Thyroid gland (tissue), 4 donors: Measurements from ENCODE around the gene SULT1B1. TPM values are rescaled to one million over a fixed set of nuclear protein-coding genes. Genes with fewer than 3 reads are reported as not detected.

ENCODE experiments used
- DNase-seq, 2 donors: peaks; one replicate each; pipeline ENCODE4 v3.0.0-alpha.2; 2019
- H3K27ac ChIP-seq, 3 donors: fragments of 200-600 bp; sonication (generic); 1 replicate in 2 of 3; 2 replicates in 1 of 3; pipeline ENCODE4 v1.5.1; 2016 to 2019; ENCODE audit warnings: mild to moderate bottlenecking in 1 of 3, moderate library complexity in 1 of 3
- H3K27me3 ChIP-seq: fragments of 200-600 bp; sonication (generic); one replicate; pipeline ENCODE4 v1.5.1; 2019
- H3K36me3 ChIP-seq, 2 donors: fragments of 200-600 bp; sonication (generic); one replicate each; pipeline ENCODE4 v1.5.1; 2016 to 2019
- H3K4me1 ChIP-seq, 2 donors: fragments of 200-600 bp; sonication (generic); one replicate each; pipeline ENCODE4 v1.5.1; 2017 to 2019
- H3K4me3 ChIP-seq, 3 donors: fragments of 200-600 bp; sonication (generic); replicated peaks in 1 of 3; 1 replicate in 2 of 3; 2 replicates in 1 of 3; pipeline ENCODE4 v1.5.1; 2016; ENCODE audit warnings: mild to moderate bottlenecking in 1 of 3
- H3K9me3 ChIP-seq: fragments of 200-600 bp; sonication (generic); one replicate; pipeline ENCODE4 v1.5.1; 2017
- POLR2A ChIP-seq, 2 donors: fragments of 450-650 bp; IDR thresholded peaks; one replicate each; pipeline ENCODE4 v1.6.1; 2017; ENCODE audit warnings: antibody characterized with exemption in 2 of 2, mild to moderate bottlenecking in 2 of 2, moderate library complexity in 1 of 2
- WGBS, 2 donors: methylation state at CpG; one replicate each; pipeline ENCODE4 v1.1.5; 2017; 5-methylcytosine and 5-hydroxymethylcytosine counted together
- intact Hi-C: fragments of 100-400 bp; cut with DNase I; formaldehyde crosslinking; loops from one replicate; pipeline ENCODE4 v1.15.1; 2023
- total RNA-seq, 4 donors: library from RNA; depleted of rRNA; stranded (reverse); fragments of >200 nt; gene quantifications; one replicate each; pipeline ENCODE4 v1.2.3, GENCODE V29; 2016
- TF ChIP-seq, protein P1 (sequence below), 6 experiments: fragments of 200-600 bp in 3 of 6; fragments of 450-650 bp in 3 of 6; sonication (generic) in 3 of 6; IDR thresholded peaks; one replicate each; pipeline ENCODE4 v1.5.1; 2016 to 2019; ENCODE audit warnings: antibody characterized with exemption in 6 of 6, mild to moderate bottlenecking in 2 of 6, inconsistent platforms in 1 of 6, moderate library complexity in 1 of 6

SULT1B1 gene
- total RNA-seq: under 1 TPM; 0.33 to 0.83 (median 0.51) TPM

DNA sequence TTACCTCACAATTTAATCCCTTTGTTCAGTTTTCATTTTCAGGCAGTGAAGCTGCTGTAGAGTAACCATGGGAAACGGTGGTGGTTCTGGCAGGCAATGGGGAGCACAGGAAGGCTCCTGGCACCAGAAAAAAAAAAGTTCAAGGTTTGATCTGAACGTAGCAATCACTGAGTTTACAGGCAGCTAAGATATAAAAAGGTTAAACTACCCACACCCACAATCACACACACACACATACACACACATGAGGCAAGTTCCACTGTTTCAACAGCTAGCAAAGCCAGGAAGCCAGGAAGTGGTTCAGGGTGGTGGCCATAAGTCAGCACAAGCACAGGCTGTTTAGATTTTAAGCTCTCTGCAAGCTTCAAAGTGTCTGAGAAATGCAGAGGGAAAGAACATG, at the start of gene SULT1B1:
Gene SULT1B1 (minus strand): TSS at position 166 of the 400 bp plus-strand sequence. CDS start 5,403 bp downstream, outside the sequence.
- Histone ChIP-seq H3K36me3 (no peaks in the 10 kb centered on the region), H3K4me1 (no peaks in the 10 kb centered on the region), H3K27ac (no peak within 1 kb of the TSS), H3K9me3 (no peaks in the 10 kb centered on the region), H3K4me3 (no peak within 1 kb of the TSS), H3K27me3 (no peaks in the 10 kb centered on the region)
- intact Hi-C loops: no loop called here
- 35 to 60% methylated on average over 2 of the region's 2 CpGs for WGBS, 2 donors
- TF ChIP-seq, protein P1, sequence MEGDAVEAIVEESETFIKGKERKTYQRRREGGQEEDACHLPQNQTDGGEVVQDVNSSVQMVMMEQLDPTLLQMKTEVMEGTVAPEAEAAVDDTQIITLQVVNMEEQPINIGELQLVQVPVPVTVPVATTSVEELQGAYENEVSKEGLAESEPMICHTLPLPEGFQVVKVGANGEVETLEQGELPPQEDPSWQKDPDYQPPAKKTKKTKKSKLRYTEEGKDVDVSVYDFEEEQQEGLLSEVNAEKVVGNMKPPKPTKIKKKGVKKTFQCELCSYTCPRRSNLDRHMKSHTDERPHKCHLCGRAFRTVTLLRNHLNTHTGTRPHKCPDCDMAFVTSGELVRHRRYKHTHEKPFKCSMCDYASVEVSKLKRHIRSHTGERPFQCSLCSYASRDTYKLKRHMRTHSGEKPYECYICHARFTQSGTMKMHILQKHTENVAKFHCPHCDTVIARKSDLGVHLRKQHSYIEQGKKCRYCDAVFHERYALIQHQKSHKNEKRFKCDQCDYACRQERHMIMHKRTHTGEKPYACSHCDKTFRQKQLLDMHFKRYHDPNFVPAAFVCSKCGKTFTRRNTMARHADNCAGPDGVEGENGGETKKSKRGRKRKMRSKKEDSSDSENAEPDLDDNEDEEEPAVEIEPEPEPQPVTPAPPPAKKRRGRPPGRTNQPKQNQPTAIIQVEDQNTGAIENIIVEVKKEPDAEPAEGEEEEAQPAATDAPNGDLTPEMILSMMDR (IDR thresholded peaks at IDR 0.05): no peak
- TF ChIP-seq POLR2A (IDR thresholded peaks at IDR 0.05): no peak
- DNase-seq: no peak

DNA sequence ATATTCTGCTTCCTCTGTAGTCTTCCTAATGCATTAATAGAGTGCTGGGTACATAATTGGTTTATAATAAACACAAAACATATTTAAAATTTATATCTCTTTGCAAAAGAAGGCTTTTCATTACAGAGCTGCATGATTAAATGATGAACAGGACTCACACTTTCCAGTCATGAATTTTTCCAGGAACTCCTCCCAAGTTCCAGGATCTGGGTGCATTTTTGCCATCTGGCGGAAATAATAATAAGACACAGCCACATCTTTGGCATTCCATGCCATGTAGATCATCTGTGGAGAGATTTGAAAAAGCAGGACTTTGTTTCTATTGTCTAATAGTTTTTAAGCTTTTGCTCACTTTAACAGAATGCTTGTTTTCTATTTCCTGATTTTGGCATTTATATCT, 40.2 kb upstream of the SULT1B1 start:
- Histone ChIP-seq H3K36me3 (no peaks in the 10 kb centered on the region), H3K4me1 (no peaks in the 10 kb centered on the region), H3K27me3 (no peaks in the 10 kb centered on the region), H3K9me3 (no peaks in the 10 kb centered on the region), H3K27ac (no peak overlapping the region), H3K4me3 (no peak overlapping the region)
- no peak for DNase-seq
- 84 to 93% methylated on average over 1 of the region's 1 CpG for WGBS, 2 donors
- TF ChIP-seq, protein P1 (IDR thresholded peaks at IDR 0.05): no peak
- no peak for TF ChIP-seq POLR2A (IDR thresholded peaks at IDR 0.05)
- intact Hi-C loops: no loop called here

DNA sequence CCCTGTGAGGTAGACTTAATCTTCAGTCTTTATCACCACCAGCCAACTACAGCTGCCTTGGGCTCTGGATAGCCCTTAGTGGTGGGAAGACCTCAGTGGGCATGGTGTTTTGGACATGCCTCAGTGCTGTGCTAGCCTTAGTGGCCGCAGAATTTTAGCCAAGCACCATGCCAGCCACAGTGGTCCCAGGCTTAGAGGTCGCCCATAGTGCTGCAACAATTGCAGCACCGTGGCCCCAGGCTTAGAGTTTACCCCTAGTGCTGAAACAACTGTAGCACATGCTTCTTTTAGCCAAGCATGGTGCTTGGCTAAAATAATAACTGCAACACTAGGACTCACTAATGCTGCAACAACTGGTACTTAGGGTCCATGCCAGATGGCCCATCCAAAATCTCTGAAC, 38.9 kb upstream of the SULT1B1 start:
- Histone ChIP-seq H3K36me3 (no peaks in the 10 kb centered on the region), H3K27me3 (no peaks in the 10 kb centered on the region), H3K4me1 (no peaks in the 10 kb centered on the region), H3K27ac (no peak overlapping the region), H3K9me3 (no peaks in the 10 kb centered on the region), H3K4me3 (no peak overlapping the region)
- intact Hi-C loops: no loop called here
- 89 to 90% methylated on average over 3 of the region's 3 CpGs for WGBS, 2 donors
- no peak for DNase-seq
- TF ChIP-seq POLR2A (IDR thresholded peaks at IDR 0.05): no peak
- TF ChIP-seq, protein P1 (IDR thresholded peaks at IDR 0.05): no peak

DNA sequence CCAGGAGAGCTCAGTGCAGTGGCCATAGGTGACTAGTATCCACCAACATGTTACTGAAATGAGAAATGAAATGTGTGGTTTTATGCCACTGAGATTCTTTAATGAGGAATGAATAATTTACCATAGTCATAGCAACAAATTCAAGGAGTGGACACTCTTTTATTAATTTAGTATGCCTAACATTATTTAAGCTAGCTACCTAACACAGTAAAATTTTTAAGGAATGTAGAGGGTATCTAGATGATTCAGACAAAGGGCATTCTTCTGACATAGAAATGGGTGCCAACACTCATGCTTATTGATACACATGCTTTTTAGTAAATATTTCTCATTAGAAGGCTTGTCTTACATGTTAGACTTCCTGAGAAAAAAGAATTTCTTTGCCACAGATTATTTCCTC, 33.3 kb upstream of the SULT1B1 start:
- Histone ChIP-seq H3K27me3 (no peaks in the 10 kb centered on the region), H3K27ac (no peak overlapping the region), H3K9me3 (no peaks in the 10 kb centered on the region), H3K36me3 (no peaks in the 10 kb centered on the region), H3K4me3 (no peak overlapping the region), H3K4me1 (no peaks in the 10 kb centered on the region)
- TF ChIP-seq, protein P1 (IDR thresholded peaks at IDR 0.05): no peak
- TF ChIP-seq POLR2A (IDR thresholded peaks at IDR 0.05): no peak
- no peak for DNase-seq
- intact Hi-C loops: no loop called here

DNA sequence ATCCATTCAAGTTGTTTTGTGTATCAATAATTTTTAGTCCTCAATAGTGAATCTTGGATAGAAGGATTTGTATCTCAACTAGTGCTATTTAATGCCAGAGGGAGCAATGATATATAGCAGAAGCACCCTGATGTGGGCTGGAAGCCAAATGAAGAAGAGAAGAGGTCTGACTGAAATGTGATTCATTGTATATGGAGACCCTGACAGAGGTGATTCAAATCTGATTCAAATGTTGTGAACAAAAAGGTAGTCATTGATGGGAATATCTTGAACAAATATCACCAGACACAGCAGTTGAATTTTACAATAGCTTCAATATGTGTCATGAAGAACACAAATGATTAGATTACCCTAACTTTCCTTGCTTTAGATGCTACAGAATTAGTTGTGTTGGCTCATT, 27.5 kb upstream of the SULT1B1 start:
- H3K4me1 ChIP-seq: no peaks in the 10 kb centered on the region
- no peak overlapping the region for H3K4me3 ChIP-seq
- no peak for DNase-seq
- H3K27ac ChIP-seq: no peak overlapping the region
- no peak for TF ChIP-seq POLR2A (IDR thresholded peaks at IDR 0.05)
- TF ChIP-seq, protein P1 (IDR thresholded peaks at IDR 0.05): no peak
- H3K9me3 ChIP-seq: no peaks in the 10 kb centered on the region
- H3K27me3 ChIP-seq: no peaks in the 10 kb centered on the region
- intact Hi-C loops: no loop called here
- no peaks in the 10 kb centered on the region for H3K36me3 ChIP-seq
